ENCODE measurements around the gene TMEM254.

DNA sequence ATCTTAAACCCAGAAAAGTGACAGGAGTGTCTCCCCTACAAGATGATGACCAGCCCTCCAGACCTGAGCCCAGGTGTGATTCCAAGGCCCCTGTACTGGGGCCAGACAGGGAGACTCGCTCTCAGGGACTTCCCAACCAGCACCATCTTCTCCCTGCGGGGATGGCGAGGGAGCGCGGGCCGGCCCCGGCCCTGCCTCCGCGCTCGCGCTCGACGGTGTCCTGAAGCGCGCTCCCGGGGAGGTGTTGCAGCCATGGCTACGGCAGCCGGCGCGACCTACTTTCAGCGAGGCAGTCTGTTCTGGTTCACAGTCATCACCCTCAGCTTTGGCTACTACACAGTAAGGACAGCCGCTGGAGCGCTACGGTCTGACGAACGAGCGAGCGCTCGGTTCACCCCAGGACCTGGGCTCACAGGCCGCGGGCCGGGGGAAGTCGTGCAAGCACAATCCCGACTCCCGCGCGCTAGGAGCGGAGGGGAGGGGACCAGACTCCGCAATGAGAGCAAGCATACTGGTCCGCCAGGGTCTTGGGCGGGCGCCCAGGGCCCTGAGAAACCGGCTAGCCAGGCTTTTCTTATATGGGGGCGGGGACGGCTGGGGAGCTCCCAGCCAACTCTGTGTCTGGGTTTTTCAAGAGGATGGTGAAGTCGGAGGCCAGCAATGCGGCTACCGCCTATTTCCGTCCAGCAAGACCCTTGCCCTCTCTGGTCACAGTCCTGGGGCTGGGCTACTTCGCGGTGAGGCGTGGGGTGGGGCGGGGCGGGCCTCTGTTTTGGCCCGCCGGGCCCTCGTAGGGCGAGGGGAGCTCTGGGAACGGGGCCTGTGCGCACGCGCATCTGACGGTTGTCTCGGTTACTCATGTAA is at the start of gene TMEM254:
- TF ChIP-seq, protein P1, sequence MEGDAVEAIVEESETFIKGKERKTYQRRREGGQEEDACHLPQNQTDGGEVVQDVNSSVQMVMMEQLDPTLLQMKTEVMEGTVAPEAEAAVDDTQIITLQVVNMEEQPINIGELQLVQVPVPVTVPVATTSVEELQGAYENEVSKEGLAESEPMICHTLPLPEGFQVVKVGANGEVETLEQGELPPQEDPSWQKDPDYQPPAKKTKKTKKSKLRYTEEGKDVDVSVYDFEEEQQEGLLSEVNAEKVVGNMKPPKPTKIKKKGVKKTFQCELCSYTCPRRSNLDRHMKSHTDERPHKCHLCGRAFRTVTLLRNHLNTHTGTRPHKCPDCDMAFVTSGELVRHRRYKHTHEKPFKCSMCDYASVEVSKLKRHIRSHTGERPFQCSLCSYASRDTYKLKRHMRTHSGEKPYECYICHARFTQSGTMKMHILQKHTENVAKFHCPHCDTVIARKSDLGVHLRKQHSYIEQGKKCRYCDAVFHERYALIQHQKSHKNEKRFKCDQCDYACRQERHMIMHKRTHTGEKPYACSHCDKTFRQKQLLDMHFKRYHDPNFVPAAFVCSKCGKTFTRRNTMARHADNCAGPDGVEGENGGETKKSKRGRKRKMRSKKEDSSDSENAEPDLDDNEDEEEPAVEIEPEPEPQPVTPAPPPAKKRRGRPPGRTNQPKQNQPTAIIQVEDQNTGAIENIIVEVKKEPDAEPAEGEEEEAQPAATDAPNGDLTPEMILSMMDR (IDR thresholded peaks at IDR 0.05): peak in 2 of 6 experiments; percentile 5 to 11
- peak; percentile 14 to 79 for TF ChIP-seq POLR2AphosphoS5 (IDR thresholded peaks at IDR 0.05)
